Hepatocyte (in vitro differentiated cells): Measurements from ENCODE around the gene CORO1C.

ENCODE experiments used
- CTCF ChIP-seq: fragments of 200-600 bp; sonication (generic); IDR thresholded peaks from 2 replicates; pipeline ENCODE4 v1.5.1; 2016; ENCODE audit warnings: antibody characterized with exemption, mild to moderate bottlenecking; ENCODE audit not compliant: poor library complexity
- EZH2 ChIP-seq: fragments of 200-600 bp; sonication (generic); IDR thresholded peaks from 2 replicates; pipeline ENCODE4 v1.6.1; 2016; ENCODE audit warnings: antibody characterized with exemption, mild to moderate bottlenecking, borderline replicate concordance
- EZH2phosphoT487 ChIP-seq: fragments of 200-600 bp; sonication (generic); IDR thresholded peaks from one replicate; pipeline ENCODE4 v1.6.1; 2018; ENCODE audit warnings: antibody characterized with exemption, mild to moderate bottlenecking, low read depth, moderate library complexity; ENCODE audit not compliant: unreplicated experiment, severe bottlenecking

GRCh38 chr12:108649126-108649525 lies 82.2 kb downstream of the CORO1C start:
- TF ChIP-seq CTCF (no peak), EZH2 (no peak), EZH2phosphoT487 (no peak)
